LoVo (cell line): ENCODE data around the gene NUP210.
"Not testable (repeated sequence)": the region's sequence is repeated elsewhere in the genome, so short reads cannot be mapped to it uniquely, and the experiment has no call there.

Experiments
- DNase-seq: peaks from one replicate; pipeline ENCODE4 v3.0.0-alpha.2; 2016; ENCODE audit warnings: low spot score

The NUP210 gene

DNA sequence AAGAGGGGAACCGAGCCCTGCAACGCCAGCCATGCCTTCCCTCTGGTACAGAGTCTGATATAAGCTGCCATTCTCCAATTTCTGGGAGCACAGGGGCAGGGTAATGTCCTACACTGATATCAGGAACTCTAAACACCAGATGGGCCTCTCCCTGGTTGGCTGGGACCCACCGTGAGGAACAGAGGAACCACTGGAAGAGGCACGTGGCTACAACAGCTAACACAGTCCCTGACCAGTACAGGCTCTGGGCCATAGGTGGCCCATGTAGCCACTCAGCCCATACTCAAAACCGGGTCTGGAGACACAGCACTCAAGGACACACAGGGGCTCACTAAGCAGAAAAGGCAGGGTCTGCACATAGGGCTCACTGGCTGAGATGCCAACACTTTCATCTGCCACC is 13.9 kb downstream of the NUP210 start:
- DNase-seq: no peak

DNA sequence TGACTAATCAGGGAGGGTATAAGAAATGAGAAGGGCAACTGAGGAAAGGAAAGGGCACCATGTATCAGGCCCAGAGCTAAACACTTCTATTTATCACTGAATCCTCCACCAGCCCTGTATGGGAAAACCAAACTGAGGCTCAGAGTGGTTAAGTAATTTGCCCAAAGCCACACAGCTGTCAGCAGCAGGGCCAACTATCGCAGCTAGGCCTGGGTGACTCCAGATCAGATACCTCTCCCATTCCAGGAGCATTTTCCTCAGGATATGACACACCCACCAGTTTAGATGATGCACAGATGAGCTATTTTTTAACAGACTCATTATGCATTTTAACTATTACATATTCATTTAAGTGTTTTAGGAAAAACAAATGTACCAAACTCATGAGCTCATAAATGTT is 14.5 kb downstream of the NUP210 start:
- DNase-seq: no peak

DNA sequence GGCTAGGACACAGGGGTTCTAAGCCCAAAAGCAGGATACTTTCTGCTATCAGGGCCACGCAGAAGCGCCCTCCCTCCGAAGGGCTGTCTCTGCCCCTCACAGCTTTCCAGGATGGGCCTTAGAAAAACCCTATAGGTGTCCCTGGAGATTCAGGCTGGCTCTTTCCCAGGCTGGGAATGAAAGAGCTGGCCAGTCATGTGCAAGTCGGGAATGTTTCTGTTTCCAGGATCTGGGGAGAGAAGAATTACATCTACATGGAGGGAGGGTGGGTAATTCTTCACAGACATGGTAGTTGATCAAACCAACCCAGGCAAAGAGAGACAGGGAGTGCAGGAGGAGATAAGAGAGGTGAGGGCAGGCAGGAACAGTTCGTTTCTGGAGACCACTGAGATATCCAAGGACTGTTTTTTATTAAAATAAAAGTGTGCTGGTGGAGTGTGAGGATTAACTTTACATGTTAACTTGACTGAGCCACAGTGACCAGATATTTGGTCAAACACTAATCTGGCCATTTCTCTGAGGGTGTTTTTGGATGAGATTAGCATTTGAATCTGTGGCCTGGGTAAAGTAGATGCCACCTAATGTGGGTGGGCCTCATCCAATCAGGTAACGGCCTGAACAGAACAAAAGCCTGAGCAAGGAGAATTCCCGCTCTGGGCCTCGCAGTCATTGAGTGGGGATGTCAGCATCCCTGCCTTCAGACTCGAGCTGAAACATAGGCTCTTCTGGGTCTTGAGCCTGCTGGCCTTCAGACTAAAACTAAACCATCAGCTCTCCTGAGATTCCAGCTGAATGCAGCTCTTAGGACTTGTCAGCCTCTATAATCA is 15.3 kb downstream of the NUP210 start:
- no peak for DNase-seq

DNA sequence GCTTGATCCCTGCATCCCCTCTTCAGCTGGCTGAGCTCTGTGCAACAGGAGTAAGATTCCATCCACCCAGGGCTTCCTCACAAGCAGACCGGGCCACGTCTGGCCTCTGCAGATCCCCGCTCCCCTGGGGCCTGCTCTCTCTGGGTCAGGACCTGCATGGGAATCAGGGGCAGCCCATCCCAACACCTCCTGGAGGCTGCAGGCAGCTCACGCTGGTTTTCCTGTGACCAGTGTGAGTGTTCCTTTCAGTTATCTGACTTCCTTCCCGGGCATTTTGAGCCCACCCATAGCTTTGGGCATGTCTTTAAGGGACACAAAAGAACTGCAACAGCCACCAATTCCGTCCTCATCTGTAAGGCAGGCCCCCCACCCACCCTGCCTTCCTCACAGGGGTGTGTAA is 16.3 kb downstream of the NUP210 start:
- DNase-seq: no peak

GRCh38 chr3:13403213-13403819 is 16.8 kb downstream of the NUP210 start:
- no peak for DNase-seq

DNA sequence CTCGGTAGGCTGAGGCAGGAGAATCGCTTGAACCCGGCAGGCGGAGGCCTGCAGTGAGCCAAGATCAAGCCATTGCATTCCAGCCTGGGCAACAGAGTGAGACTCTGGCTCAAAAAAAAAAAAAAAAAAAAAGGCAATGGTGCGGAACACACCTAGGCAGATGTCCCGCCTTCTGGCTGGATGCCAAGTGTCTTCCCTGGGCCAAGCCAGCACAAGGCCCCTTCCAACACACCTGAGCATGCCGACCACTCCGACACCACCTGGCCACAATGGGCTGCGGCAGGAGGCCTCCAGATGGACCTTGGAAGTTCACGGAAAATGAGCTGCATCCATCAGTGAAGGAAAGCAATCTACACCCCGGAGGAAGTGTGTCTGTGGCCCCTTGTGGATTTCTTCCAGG is 19.0 kb downstream of the NUP210 start:
- DNase-seq: no peak

DNA sequence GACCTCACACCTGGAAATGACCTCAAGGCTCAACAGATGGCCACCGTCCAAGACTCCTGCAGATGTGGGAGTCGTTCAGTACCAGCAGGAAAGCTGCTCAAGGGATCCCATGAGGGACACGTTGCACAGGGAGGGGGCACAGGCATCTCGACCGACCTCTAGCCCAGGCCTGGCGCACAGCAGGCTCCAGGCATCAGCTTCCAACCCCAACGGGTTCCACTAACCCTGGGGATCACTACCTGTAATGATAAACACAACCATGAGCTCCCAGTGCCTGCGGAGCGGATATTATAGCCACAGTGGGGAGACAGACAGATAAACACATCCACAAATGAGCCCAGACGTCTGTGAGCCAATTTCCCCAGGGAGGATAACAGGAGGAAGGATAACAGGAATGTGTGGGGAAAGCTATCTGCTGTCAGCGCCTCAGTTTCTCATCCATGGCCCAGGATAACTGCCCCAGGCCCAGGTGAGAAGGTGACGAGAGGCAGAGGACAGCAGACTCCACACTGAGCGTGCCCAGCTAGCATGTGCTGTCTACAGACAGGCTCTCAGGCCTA is 19.9 kb downstream of the NUP210 start:
- no peak for DNase-seq

GRCh38 chr3:13399603-13400002 is 20.5 kb downstream of the NUP210 start:
- DNase-seq: no peak

DNA sequence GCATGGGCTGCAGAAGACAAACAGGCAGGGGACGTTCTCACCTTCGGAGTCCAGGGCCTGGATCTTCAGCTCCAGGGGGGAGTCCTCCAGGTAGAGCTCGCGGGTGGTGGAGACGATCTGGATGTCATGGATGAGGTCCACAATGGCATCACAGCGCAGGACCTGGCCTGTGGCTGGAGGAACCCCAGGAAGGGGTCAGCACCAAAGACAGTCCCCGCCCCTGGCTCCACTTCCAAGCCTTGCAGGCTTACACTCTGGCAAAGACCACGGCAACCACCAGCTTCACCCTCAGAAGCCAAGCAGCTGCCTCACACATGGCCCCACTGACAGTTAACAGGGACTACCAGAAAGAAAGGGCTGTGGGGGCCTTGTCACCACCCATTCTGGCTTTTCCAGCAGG is 22.8 kb downstream of the NUP210 start:
- no peak for DNase-seq

GRCh38 chr3:13394363-13394762 is 25.8 kb downstream of the NUP210 start:
- no peak for DNase-seq

DNA sequence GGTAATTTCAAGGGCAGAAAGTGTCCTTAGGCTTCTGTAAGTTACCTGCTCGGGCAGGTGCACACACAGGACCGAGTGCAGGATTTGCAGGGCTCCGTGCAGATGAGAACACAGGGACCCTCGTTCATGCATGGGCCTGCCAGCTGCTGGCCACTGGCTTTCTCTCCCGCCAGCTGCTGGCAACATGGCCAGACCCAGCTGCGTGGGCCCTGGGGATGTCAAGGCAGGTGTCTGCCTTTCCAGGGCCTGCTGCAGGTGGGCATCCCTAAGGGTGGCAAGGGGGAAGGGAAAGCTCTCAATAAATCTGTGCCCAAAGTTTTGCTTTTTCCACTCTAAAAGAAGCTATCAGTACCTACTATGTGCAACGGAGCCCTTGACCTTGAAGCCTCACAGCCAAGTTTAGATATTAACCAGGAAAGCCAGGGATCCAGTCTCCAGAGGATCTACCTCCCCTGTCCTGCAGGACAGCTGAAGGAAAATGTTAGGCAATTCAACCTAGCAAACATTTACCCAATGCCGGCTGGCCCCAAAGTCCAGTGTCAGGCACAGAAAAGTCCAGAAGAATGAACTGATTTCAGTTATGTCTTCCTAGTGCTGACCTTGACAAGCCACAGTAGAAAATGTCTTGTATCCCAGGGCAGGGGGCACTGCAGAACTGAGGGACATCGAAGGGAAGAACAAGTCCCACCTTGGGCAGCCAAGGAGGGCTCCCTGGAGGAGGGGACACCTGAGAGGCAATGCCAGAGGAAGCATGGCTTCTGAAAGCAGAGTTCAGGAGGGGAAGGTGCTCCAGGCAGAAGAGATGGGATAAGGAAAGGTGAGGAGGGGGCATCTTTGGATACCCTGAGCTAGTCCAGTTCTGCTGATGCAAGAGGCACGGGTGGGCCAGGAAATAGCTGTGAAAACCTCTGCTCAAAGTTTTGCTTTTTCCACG is 26.4 kb downstream of the NUP210 start:
- no peak for DNase-seq

GRCh38 chr3:13391308-13391707 is 28.8 kb downstream of the NUP210 start:
- no peak for DNase-seq

GRCh38 chr3:13389378-13389777 is 30.7 kb downstream of the NUP210 start:
- no peak for DNase-seq

DNA sequence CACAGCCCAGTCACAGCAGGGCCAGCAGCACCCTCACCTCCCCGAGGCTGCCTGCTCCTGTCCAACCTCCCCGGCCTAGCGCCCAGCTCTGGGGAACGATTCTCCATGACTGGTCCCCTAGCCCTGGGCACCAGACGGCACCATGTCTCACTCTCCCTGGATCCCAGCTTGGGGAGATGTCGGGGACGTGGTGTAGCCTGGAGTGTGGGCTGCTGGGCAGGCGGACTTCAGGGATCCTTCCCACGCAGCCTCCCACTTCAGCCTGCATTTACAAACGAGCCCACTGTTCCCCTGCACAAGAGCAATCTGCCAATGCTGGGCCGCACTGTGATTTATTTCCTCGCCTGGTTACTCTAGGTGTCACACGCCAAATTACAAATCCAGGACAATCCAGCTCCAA is 31.3 kb downstream of the NUP210 start:
- DNase-seq: no peak

DNA sequence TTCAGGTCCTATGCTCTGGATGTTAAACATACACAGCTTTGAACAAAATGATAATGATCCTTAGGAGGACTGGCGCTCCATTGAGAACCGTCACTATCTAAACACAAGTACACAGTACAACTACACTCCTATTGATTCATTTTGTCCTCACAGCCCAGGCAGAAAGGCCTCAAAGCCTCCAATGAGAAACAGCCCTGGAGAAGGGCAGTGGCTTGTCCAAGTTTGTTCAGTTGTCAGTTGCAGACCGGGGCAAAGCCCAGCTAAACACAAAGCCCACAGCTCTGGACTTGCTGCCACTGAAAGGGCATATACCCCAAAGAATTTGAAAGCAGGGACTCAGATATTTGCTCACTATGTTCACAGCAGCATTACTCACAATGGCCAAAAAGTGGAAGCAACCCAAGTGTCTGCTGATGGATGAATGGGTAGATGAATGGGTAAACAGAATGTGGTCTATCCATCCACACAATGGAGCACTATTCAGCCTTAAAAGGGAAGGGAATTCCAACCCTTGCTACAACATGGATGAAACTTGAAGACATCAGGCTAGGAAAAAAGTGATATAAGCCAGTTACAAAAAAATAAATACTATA is 34.7 kb downstream of the NUP210 start:
- DNase-seq: no peak

GRCh38 chr3:13380971-13381370 is 39.2 kb downstream of the NUP210 start:
- no peak for DNase-seq

- DNase-seq: no peak
Measured at GRCh38 chr3:13379201-13379830, 40.8 kb downstream of the NUP210 start.

- no peak for DNase-seq
Measured at GRCh38 chr3:13378155-13378554, 42.0 kb downstream of the NUP210 start.

DNA sequence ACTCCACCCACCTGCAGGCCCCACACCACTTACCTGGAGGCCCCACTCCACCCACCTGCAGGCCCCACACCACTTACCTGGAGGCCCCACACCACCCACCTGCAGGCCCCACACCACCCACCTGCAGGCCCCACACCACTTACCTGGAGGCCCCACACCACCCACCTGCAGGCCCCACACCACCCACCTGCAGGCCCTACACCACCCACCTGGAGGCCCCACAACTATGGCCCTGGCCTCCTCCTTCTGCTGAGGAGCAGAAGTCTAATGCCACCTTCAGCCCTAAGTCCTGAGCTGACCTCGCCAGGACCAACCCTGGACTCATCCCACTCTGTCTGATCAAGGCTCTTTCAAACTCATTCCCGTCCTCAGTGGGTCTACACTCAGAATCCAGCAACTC is 42.4 kb downstream of the NUP210 start:
- not testable (repeated sequence) for DNase-seq

- DNase-seq: no peak
Measured at GRCh38 chr3:13377021-13377420, 43.1 kb downstream of the NUP210 start.

- DNase-seq: no peak
Measured at GRCh38 chr3:13376091-13376490, 44.0 kb downstream of the NUP210 start.

DNA sequence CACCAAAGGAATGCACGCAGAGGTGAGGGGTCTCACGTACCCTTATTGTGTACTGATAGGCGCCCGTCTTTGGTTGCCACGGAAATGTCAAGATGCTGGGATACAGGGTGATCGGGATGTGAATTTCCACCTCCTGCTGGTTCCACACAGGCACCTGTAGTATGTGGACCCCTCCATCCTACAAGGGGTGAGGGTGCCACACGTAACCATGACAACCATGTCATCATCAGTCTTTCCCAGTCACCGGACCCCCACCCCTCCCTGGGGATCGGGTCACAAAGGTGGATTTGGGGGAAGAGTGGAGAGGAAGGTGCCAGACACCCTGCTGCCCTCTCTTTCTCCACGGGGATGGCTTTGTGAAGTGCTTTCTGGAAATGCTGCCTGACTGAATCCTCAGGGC is 44.7 kb downstream of the NUP210 start:
- DNase-seq: no peak
